ENCODE measurements around the gene SLC9A7. TPM values are rescaled to one million over a fixed set of nuclear protein-coding genes. Genes with fewer than 3 reads are reported as not detected.

SLC9A7 gene
- total RNA-seq, 2 experiments from 2014 or later = 16.9 to 17.0 TPM

DNA sequence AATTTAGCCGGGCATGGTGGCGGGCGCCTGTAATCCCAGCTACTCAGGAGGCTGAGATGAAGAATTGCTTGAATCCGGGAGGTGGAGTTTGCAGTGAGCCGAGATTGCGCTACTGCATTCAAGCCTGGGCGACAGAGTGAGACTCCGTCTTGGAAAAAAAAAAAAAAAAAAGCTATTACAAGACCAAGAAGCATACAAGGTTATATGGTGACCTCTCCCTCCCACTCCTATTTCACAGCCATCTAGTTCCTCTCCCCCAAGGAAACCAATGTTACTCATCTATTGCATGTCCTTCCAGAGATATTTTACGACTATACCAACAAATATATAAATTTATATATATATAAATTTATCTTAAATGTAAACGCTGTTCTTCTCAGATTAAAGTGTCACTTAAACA lies 3.2 kb downstream of the SLC9A7 start:
- no peaks in the 10 kb centered on the region for H3K9me3 Mint-ChIP-seq
- no peak for DNase-seq
- H3K4me3 Mint-ChIP-seq = no peak overlapping the region
- H3K27ac Mint-ChIP-seq = no peak overlapping the region
- POLR2A ChIA-PET = no interaction called here
- CTCF ChIA-PET = no interaction called here
- intact Hi-C loops (cut with micrococcal nuclease) = no loop called here
- H3K36me3 Mint-ChIP-seq (ENCODE audit: low read depth) = peaks cover 9% of the 10 kb centered on the region
- TF ChIP-seq, protein P1, sequence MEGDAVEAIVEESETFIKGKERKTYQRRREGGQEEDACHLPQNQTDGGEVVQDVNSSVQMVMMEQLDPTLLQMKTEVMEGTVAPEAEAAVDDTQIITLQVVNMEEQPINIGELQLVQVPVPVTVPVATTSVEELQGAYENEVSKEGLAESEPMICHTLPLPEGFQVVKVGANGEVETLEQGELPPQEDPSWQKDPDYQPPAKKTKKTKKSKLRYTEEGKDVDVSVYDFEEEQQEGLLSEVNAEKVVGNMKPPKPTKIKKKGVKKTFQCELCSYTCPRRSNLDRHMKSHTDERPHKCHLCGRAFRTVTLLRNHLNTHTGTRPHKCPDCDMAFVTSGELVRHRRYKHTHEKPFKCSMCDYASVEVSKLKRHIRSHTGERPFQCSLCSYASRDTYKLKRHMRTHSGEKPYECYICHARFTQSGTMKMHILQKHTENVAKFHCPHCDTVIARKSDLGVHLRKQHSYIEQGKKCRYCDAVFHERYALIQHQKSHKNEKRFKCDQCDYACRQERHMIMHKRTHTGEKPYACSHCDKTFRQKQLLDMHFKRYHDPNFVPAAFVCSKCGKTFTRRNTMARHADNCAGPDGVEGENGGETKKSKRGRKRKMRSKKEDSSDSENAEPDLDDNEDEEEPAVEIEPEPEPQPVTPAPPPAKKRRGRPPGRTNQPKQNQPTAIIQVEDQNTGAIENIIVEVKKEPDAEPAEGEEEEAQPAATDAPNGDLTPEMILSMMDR (IDR thresholded peaks at IDR 0.05) = no peak
- ATAC-seq = no peak
- no peaks in the 10 kb centered on the region for H3K27me3 Mint-ChIP-seq
- H3K4me1 Mint-ChIP-seq (ENCODE audit: low read depth) = peaks cover 19% of the 10 kb centered on the region

DNA sequence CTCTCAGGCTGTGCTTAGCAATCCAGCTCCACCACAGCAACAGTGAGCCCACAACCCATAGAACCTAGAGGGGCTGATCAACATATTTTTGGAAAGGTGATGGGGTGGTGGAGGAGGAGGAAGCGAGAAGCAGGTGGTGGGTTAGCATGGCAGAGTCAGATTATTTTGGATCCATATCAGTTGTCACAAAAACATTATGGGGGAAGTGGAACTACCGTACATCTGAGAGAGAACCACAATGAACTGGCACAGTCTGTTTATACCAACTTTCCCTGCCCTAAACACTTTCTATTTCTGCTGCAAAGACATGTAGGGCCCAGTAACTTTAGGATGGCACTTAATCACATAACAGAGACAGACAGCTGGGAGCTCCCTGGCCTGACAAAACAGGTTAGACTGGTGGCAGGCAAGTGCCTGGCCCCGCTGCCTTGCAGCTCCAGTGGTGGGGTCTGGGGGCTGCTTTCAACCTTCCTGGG lies 4.3 kb downstream of the SLC9A7 start:
- Mint-ChIP-seq H3K27ac (peak overlapping the region; percentile 64), H3K4me3 (no peak overlapping the region), H3K4me1 (ENCODE audit: low read depth) (peaks cover 19% of the 10 kb centered on the region), H3K27me3 (no peaks in the 10 kb centered on the region), H3K9me3 (no peaks in the 10 kb centered on the region), H3K36me3 (ENCODE audit: low read depth) (peaks cover 9% of the 10 kb centered on the region)
- CTCF ChIA-PET = interaction anchor here (1.2 kb wide), 1 partner anchor 41 kb away, joined by 3 read pairs; no protein-coding TSS in a partner anchor
- intact Hi-C loops (cut with micrococcal nuclease) = no loop called here
- ATAC-seq (no peak), DNase-seq (peak; percentile 6)
- TF ChIP-seq, protein P1 (IDR thresholded peaks at IDR 0.05) = no peak
- POLR2A ChIA-PET = no interaction called here

DNA sequence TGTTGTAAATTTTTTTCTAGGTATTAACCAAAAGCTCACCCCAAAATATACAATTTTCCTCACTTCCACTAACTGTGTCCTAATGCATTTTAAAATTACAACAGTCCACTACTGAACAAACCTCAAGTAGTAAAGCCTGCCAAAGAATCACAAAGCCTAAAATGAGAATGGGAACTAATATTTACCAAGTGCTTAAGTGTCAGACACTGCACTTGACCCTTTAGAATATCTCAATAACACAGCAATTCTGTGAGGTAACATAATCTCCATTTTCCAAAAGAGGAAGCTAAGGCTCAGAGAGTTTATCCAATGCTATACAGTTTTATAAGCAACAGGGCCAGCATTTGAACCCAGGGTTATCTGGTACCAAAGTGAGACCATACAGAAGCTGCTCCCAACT lies 4.9 kb downstream of the SLC9A7 start:
- ChIA-PET POLR2A (no interaction called here), CTCF (interaction anchor here (1.2 kb wide), 1 partner anchor 42 kb away, joined by 3 read pairs; no protein-coding TSS in a partner anchor)

DNA sequence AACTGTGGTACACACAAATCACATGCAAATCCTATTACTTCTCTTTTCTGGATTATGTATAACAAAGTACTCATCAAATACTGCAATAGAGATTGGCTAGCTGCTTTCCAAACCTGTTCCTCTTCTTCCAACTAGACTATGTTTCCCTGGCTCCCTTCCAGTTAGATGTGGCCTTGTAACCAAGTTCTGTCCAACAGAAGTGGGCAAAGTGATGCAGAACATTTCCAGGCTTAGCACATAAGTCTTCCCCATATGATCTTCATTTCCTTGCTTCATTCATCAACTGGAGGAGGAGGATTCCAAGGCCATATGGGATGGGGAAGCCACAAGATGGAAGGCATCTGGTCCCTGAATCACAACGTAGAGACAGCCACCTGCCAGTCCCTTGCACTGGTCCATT lies 8.0 kb downstream of the SLC9A7 start:
- ChIA-PET POLR2A (no interaction called here), CTCF (no interaction called here)
- Mint-ChIP-seq H3K27me3 (no peaks in the 10 kb centered on the region), H3K4me1 (ENCODE audit: low read depth) (peaks cover 21% of the 10 kb centered on the region), H3K27ac (no peak overlapping the region), H3K9me3 (no peaks in the 10 kb centered on the region), H3K4me3 (no peak overlapping the region), H3K36me3 (ENCODE audit: low read depth) (peaks cover 5% of the 10 kb centered on the region)
- TF ChIP-seq, protein P1 (IDR thresholded peaks at IDR 0.05) = no peak
- ATAC-seq = no peak
- no peak for DNase-seq
- intact Hi-C loops (cut with micrococcal nuclease) = no loop called here

More for the DNA sequence above, 4.9 kb downstream of the SLC9A7 start:
- TF ChIP-seq, protein P1 (IDR thresholded peaks at IDR 0.05) = no peak
- no peak for ATAC-seq
- H3K9me3 Mint-ChIP-seq = no peaks in the 10 kb centered on the region
- no peak for DNase-seq
- intact Hi-C loops (cut with micrococcal nuclease) = no loop called here
- H3K36me3 Mint-ChIP-seq (ENCODE audit: low read depth) = peaks cover 9% of the 10 kb centered on the region
- H3K4me3 Mint-ChIP-seq = no peak overlapping the region
- H3K27me3 Mint-ChIP-seq = no peaks in the 10 kb centered on the region
- H3K27ac Mint-ChIP-seq = no peak overlapping the region
- peaks cover 19% of the 10 kb centered on the region for H3K4me1 Mint-ChIP-seq (ENCODE audit: low read depth)

DNA sequence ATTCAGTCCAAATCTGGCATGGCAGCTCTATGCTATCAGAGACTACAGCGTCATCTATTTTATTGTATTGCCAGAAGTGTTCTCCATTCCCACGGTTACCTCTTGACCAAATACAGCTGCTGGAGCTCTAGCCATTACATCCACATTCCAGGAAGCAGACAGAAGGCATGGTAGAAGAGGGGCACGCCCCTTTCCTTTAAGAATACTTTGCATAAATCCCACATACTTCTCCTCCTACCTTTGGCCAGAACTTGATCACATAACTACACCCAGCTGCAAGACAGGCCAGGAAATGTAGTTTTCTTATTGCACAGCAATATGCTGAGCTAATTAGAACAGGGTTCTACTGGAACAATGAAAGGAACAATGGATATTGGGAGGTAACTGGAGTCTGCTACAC lies 14.9 kb downstream of the SLC9A7 start:
- Mint-ChIP-seq H3K27ac (no peak overlapping the region), H3K27me3 (no peaks in the 10 kb centered on the region), H3K4me1 (ENCODE audit: low read depth) (peaks cover 4% of the 10 kb centered on the region), H3K4me3 (no peak overlapping the region), H3K36me3 (ENCODE audit: low read depth) (peaks cover 6% of the 10 kb centered on the region), H3K9me3 (no peaks in the 10 kb centered on the region)
- CTCF ChIA-PET = no interaction called here
- intact Hi-C loops (cut with micrococcal nuclease) = no loop called here
- POLR2A ChIA-PET = no interaction called here
- no peak for ATAC-seq
- no peak for DNase-seq
- TF ChIP-seq, protein P1 (IDR thresholded peaks at IDR 0.05) = no peak

Measured in activated CD8-positive, alpha-beta T cell treated with anti-CD3 and anti-CD28 coated beads for 36 hours (primary cell).